SK-N-SH treated with all-trans-retinoic acid at 6 μM for 48 hours (cell line): Measurements from ENCODE around the gene PRKG1.

ENCODE experiments used
- ATAC-seq: fragments of 200-7000 bp; cut with Tn5 transposase; 3 replicates; pipeline ENCODE4 v1.9.1; 2020; ENCODE audit warnings: mild to moderate bottlenecking, moderate library complexity
- ARNTL ChIP-seq: fragments of 450-650 bp; formaldehyde crosslinking; IDR thresholded peaks from 2 replicates; pipeline ENCODE4 v1.5.0; 2020; ENCODE audit warnings: low read depth, mild to moderate bottlenecking, moderate library complexity, borderline replicate concordance
- BACH2 ChIP-seq: fragments of 250-450 bp; sonication (Bioruptor Pico); IDR thresholded peaks from 2 replicates; pipeline ENCODE4 v1.9.0; 2021; ENCODE audit warnings: mild to moderate bottlenecking, borderline replicate concordance
- CSDC2 ChIP-seq: fragments of 250-450 bp; sonication (Bioruptor Pico); IDR thresholded peaks from 2 replicates; pipeline ENCODE4 v1.5.0; 2020; ENCODE audit warnings: mild to moderate bottlenecking, moderate library complexity
- ESRRG ChIP-seq: fragments of 250-450 bp; sonication (Bioruptor Pico); IDR thresholded peaks from 2 replicates; pipeline ENCODE4 v1.6.1; 2021; ENCODE audit warnings: mild to moderate bottlenecking
- GLIS3 ChIP-seq: fragments of 250-450 bp; sonication (Bioruptor Pico); IDR thresholded peaks from 2 replicates; pipeline ENCODE4 v1.5.0; 2020; ENCODE audit warnings: mild to moderate bottlenecking, moderate library complexity
- ISL1 ChIP-seq: fragments of 250-450 bp; sonication (Bioruptor Pico); IDR thresholded peaks from 2 replicates; pipeline ENCODE4 v2.1.2; 2022; ENCODE audit warnings: mild to moderate bottlenecking, moderate library complexity
- OSR1 ChIP-seq: fragments of 250-450 bp; sonication (Bioruptor Pico); IDR thresholded peaks from 2 replicates; pipeline ENCODE4 v1.8.0; 2022; ENCODE audit warnings: moderate library complexity, mild to moderate bottlenecking, inconsistent platforms
- PPARA ChIP-seq: fragments of 250-450 bp; sonication (Bioruptor Pico); IDR thresholded peaks from 2 replicates; pipeline ENCODE4 v1.5.0; 2020; ENCODE audit warnings: mild to moderate bottlenecking, borderline replicate concordance
- RARB ChIP-seq: fragments of 250-450 bp; sonication (Bioruptor Pico); IDR thresholded peaks from 2 replicates; pipeline ENCODE4 v1.8.0; 2021; ENCODE audit warnings: mild to moderate bottlenecking, moderate library complexity
- SNAI2 ChIP-seq: fragments of 250-450 bp; sonication (Bioruptor Pico); IDR thresholded peaks from 2 replicates; pipeline ENCODE4 v1.5.0; 2020; ENCODE audit warnings: mild to moderate bottlenecking, moderate library complexity
- TCF4 ChIP-seq: fragments of 250-450 bp; sonication (Bioruptor Pico); IDR thresholded peaks from 2 replicates; pipeline ENCODE4 v1.8.0; 2021; ENCODE audit warnings: mild to moderate bottlenecking, moderate library complexity, borderline replicate concordance
- ZC3H10 ChIP-seq: fragments of 250-450 bp; sonication (Bioruptor Pico); IDR thresholded peaks from 2 replicates; pipeline ENCODE4 v1.5.1; 2021; ENCODE audit warnings: mild to moderate bottlenecking, moderate library complexity
- ZFP3 ChIP-seq: fragments of 250-450 bp; sonication (Bioruptor Pico); IDR thresholded peaks from 2 replicates; pipeline ENCODE4 v1.5.0; 2020; ENCODE audit warnings: mild to moderate bottlenecking, moderate library complexity
- ZFP30 ChIP-seq: fragments of 450-650 bp; formaldehyde crosslinking; IDR thresholded peaks from 2 replicates; pipeline ENCODE4 v1.5.0; 2022; ENCODE audit warnings: mild to moderate bottlenecking, moderate library complexity
- ZNF565 ChIP-seq: fragments of 450-650 bp; formaldehyde crosslinking; conservative IDR thresholded peaks from 2 replicates; pipeline ENCODE4 v1.5.0; 2020; ENCODE audit warnings: low read depth, mild to moderate bottlenecking, moderate library complexity
- ZNF70 ChIP-seq: fragments of 450-650 bp; formaldehyde crosslinking; IDR thresholded peaks from 2 replicates; pipeline ENCODE4 v1.5.0; 2020; ENCODE audit warnings: mild to moderate bottlenecking, moderate library complexity
- TF ChIP-seq, protein P1 (sequence below): fragments of 250-450 bp; sonication (Bioruptor Pico); IDR thresholded peaks from 2 replicates; pipeline ENCODE4 v1.5.1; 2021; ENCODE audit warnings: mild to moderate bottlenecking, moderate library complexity
- TF ChIP-seq, protein P2 (sequence below): fragments of 250-450 bp; sonication (Bioruptor Pico); IDR thresholded peaks from 2 replicates; pipeline ENCODE4 v1.5.1; 2020; ENCODE audit warnings: low read depth, mild to moderate bottlenecking, moderate library complexity
- TF ChIP-seq, protein P3 (sequence below): fragments of 250-450 bp; sonication (Bioruptor Pico); IDR thresholded peaks from 2 replicates; pipeline ENCODE4 v1.5.0; 2020; ENCODE audit warnings: mild to moderate bottlenecking, moderate library complexity
- TF ChIP-seq, protein P4 (sequence below): fragments of 250-450 bp; sonication (Bioruptor Pico); IDR thresholded peaks from 2 replicates; pipeline ENCODE4 v1.8.0; 2021; ENCODE audit warnings: low read depth, mild to moderate bottlenecking, moderate library complexity, borderline replicate concordance
- TF ChIP-seq, protein P5 (sequence below): fragments of 250-450 bp; sonication (Bioruptor Pico); IDR thresholded peaks from 2 replicates; pipeline ENCODE4 v1.8.0; 2020; ENCODE audit warnings: mild to moderate bottlenecking, moderate library complexity, borderline replicate concordance

Gene PRKG1

DNA sequence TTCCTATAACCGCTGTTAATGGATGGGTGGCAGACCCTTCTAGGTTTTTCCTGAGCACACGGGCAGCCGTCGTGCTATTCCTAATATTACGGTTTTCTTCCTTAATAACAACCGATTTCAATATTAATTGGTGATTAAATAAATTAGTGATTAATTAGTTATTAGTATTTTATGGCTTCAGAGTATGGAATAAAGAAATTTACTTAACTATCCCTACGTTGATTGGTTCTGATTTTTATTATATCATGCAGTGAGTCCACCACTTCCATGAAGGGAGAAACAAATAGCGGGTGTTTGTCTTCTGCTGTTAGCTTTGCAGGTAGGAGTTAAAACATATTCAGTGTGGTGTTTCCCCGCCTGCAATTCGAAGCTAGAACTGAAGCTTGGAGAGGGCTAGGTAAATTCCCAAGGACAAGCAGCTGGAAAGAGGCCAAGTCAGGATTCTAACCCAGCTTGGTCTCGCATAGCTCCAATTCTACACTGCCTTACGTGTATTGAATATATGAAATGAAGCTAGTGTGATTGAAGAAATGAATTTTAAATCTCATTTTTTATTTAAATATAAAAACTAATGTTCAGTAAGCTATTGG lies 626.0 kb downstream of the PRKG1 start:
- ATAC-seq: no peak

DNA sequence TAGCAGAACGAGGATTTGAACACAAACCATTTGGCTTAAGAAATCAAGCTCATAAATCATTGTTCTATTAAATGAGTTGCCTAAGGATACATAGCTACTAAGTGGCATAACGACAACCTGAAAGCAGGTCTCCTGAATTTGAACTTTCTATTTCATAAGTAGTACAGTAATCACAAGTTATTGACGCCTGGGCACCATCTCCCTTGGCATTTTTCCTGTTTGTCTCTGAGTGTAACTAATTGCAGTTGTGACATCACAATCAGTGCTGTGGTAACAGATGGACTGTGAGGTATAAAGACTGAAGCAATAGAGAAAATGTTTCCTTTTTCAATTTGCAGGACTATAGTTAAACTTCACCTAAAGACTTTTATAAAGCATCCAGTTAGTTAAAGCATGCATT lies 631.5 kb downstream of the PRKG1 start:
- ATAC-seq: no peak
- TF ChIP-seq, protein P1, sequence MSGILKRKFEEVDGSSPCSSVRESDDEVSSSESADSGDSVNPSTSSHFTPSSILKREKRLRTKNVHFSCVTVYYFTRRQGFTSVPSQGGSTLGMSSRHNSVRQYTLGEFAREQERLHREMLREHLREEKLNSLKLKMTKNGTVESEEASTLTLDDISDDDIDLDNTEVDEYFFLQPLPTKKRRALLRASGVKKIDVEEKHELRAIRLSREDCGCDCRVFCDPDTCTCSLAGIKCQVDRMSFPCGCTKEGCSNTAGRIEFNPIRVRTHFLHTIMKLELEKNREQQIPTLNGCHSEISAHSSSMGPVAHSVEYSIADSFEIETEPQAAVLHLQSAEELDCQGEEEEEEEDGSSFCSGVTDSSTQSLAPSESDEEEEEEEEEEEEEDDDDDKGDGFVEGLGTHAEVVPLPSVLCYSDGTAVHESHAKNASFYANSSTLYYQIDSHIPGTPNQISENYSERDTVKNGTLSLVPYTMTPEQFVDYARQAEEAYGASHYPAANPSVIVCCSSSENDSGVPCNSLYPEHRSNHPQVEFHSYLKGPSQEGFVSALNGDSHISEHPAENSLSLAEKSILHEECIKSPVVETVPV (CRISPR knock-in tag): no peak
- TF ChIP-seq CSDC2: no peak
- no peak for TF ChIP-seq ZC3H10 (CRISPR knock-in tag)
- TF ChIP-seq ESRRG (CRISPR knock-in tag): no peak
- TF ChIP-seq OSR1: no peak
- TF ChIP-seq, protein P2, sequence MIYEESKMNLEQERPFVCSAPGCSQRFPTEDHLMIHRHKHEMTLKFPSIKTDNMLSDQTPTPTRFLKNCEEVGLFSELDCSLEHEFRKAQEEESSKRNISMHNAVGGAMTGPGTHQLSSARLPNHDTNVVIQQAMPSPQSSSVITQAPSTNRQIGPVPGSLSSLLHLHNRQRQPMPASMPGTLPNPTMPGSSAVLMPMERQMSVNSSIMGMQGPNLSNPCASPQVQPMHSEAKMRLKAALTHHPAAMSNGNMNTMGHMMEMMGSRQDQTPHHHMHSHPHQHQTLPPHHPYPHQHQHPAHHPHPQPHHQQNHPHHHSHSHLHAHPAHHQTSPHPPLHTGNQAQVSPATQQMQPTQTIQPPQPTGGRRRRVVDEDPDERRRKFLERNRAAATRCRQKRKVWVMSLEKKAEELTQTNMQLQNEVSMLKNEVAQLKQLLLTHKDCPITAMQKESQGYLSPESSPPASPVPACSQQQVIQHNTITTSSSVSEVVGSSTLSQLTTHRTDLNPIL (CRISPR knock-in tag): no peak
- TF ChIP-seq ZFP3 (CRISPR knock-in tag): no peak
- no peak for TF ChIP-seq ARNTL (CRISPR knock-in tag)
- TF ChIP-seq ZFP30 (CRISPR knock-in tag): no peak
- no peak for TF ChIP-seq ZNF565 (CRISPR knock-in tag)
- no peak for TF ChIP-seq BACH2 (CRISPR knock-in tag)
- no peak for TF ChIP-seq TCF4
- TF ChIP-seq GLIS3 (CRISPR knock-in tag): no peak
- TF ChIP-seq RARB (CRISPR knock-in tag): no peak
- TF ChIP-seq SNAI2 (CRISPR knock-in tag): no peak

More for the DNA sequence above, 626.0 kb downstream of the PRKG1 start:
- TF ChIP-seq ZNF70 (CRISPR knock-in tag): no peak
- TF ChIP-seq ZFP3 (CRISPR knock-in tag): no peak
- no peak for TF ChIP-seq ZC3H10 (CRISPR knock-in tag)
- no peak for TF ChIP-seq BACH2 (CRISPR knock-in tag)
- TF ChIP-seq ESRRG (CRISPR knock-in tag): no peak
- TF ChIP-seq ZNF565 (CRISPR knock-in tag): no peak
- TF ChIP-seq, protein P1 (CRISPR knock-in tag): no peak
- TF ChIP-seq GLIS3 (CRISPR knock-in tag): no peak
- no peak for TF ChIP-seq ARNTL (CRISPR knock-in tag)
- no peak for TF ChIP-seq ZFP30 (CRISPR knock-in tag)
- no peak for TF ChIP-seq SNAI2 (CRISPR knock-in tag)
- TF ChIP-seq, protein P3, sequence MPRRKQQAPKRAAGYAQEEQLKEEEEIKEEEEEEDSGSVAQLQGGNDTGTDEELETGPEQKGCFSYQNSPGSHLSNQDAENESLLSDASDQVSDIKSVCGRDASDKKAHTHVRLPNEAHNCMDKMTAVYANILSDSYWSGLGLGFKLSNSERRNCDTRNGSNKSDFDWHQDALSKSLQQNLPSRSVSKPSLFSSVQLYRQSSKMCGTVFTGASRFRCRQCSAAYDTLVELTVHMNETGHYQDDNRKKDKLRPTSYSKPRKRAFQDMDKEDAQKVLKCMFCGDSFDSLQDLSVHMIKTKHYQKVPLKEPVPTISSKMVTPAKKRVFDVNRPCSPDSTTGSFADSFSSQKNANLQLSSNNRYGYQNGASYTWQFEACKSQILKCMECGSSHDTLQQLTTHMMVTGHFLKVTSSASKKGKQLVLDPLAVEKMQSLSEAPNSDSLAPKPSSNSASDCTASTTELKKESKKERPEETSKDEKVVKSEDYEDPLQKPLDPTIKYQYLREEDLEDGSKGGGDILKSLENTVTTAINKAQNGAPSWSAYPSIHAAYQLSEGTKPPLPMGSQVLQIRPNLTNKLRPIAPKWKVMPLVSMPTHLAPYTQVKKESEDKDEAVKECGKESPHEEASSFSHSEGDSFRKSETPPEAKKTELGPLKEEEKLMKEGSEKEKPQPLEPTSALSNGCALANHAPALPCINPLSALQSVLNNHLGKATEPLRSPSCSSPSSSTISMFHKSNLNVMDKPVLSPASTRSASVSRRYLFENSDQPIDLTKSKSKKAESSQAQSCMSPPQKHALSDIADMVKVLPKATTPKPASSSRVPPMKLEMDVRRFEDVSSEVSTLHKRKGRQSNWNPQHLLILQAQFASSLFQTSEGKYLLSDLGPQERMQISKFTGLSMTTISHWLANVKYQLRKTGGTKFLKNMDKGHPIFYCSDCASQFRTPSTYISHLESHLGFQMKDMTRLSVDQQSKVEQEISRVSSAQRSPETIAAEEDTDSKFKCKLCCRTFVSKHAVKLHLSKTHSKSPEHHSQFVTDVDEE (CRISPR knock-in tag): no peak
- TF ChIP-seq, protein P4, sequence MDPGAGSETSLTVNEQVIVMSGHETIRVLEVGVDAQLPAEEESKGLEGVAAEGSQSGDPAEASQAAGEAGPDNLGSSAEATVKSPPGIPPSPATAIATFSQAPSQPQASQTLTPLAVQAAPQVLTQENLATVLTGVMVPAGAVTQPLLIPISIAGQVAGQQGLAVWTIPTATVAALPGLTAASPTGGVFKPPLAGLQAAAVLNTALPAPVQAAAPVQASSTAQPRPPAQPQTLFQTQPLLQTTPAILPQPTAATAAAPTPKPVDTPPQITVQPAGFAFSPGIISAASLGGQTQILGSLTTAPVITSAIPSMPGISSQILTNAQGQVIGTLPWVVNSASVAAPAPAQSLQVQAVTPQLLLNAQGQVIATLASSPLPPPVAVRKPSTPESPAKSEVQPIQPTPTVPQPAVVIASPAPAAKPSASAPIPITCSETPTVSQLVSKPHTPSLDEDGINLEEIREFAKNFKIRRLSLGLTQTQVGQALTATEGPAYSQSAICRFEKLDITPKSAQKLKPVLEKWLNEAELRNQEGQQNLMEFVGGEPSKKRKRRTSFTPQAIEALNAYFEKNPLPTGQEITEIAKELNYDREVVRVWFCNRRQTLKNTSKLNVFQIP (CRISPR knock-in tag): no peak
- TF ChIP-seq ISL1 (CRISPR knock-in tag): no peak
- no peak for TF ChIP-seq PPARA (CRISPR knock-in tag)
- no peak for TF ChIP-seq CSDC2

DNA sequence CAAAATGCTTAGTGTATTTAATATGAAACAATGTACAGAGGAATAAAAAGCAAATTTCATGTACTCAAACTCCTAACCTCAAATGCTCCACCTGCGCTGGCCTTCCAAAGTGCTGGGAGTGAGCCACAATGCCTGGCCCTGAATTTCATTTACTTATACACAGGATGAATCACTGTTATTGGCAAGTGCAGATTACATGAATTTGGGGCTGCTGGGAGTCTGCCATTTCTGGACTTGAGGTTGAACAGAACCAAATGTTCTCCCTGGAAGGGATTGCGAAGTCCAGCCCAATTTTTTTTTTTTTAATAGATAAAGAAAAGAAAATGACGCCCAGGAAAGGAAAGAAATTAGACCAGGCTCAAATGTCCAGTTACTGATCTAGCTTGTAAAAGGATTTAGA lies 631.9 kb downstream of the PRKG1 start:
- ATAC-seq: peak; percentile 55; the same call in 2 of the 3 replicates
- TF ChIP-seq ZNF565 (CRISPR knock-in tag): no peak
- 0 out of 2 replicates have a peak, but pooled peaks have one; percentile 30 for TF ChIP-seq RARB (CRISPR knock-in tag)
- TF ChIP-seq, protein P5, sequence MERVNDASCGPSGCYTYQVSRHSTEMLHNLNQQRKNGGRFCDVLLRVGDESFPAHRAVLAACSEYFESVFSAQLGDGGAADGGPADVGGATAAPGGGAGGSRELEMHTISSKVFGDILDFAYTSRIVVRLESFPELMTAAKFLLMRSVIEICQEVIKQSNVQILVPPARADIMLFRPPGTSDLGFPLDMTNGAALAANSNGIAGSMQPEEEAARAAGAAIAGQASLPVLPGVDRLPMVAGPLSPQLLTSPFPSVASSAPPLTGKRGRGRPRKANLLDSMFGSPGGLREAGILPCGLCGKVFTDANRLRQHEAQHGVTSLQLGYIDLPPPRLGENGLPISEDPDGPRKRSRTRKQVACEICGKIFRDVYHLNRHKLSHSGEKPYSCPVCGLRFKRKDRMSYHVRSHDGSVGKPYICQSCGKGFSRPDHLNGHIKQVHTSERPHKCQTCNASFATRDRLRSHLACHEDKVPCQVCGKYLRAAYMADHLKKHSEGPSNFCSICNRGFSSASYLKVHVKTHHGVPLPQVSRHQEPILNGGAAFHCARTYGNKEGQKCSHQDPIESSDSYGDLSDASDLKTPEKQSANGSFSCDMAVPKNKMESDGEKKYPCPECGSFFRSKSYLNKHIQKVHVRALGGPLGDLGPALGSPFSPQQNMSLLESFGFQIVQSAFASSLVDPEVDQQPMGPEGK (CRISPR knock-in tag): no peak
- TF ChIP-seq SNAI2 (CRISPR knock-in tag): no peak
- peak; percentile 69 for TF ChIP-seq ISL1 (CRISPR knock-in tag)
